A549 (cell line): Measurements from ENCODE around the gene KBTBD13. TPM values are rescaled to one million over a fixed set of nuclear protein-coding genes. Genes with fewer than 3 reads are reported as not detected.

Experiments
- ATAC-seq, 2 experiments: fragments of 200-7000 bp in 1 of 2; fragments of >200 bp in 1 of 2; cut with Nextera tagmentation in 1 of 2; cut with Tn5 transposase in 1 of 2; 3 replicates each; pipeline versions ENCODE4 v1.8.0 to v1.9.1; 2018 to 2020; ENCODE audit warnings: mild to moderate bottlenecking in 1 of 2, moderate library complexity in 1 of 2
- CTCF ChIA-PET: fragments of 300-600 bp; sonication (Branson Sonifier 250); formaldehyde crosslinking; extraction: SDS; loops from one replicate; lab custom pipeline; 2021; ENCODE audit warnings: antibody characterized with exemption, inconsistent platforms; lab: Yijun Ruan, JAX
- POLR2A ChIA-PET: fragments of 350-600 bp; formaldehyde crosslinking; extraction: SDS; loops from one replicate; lab custom pipeline; 2021; ENCODE audit warnings: antibody characterized with exemption, inconsistent platforms; lab: Yijun Ruan, JAX
- DNase-seq, 2 experiments: peaks; one replicate each; pipeline versions ENCODE4 v3.0.0 to v3.0.0-alpha.2; 2011 to 2016; ENCODE audit warnings: low read depth in 1 of 2, low spot score in 1 of 2
- FAIRE-seq: peaks from 2 replicates; lab custom pipeline; 2011; peaks lifted over from hg19 to GRCh38; lab: Jason Lieb, UNC
- H3K27ac ChIP-seq, 2 experiments: fragments of >200 bp; sonication (Bioruptor Twin); formaldehyde crosslinking; 3 replicates each; pipeline ENCODE4 v1.5.1; 2016 to 2017
- H3K4me1 ChIP-seq: fragments of >200 bp; sonication (Bioruptor Twin); formaldehyde crosslinking; 3 replicates; pipeline ENCODE4 v1.6.1; 2016
- H3K4me2 ChIP-seq: fragments of >200 bp; sonication (Bioruptor Twin); formaldehyde crosslinking; 3 replicates; pipeline ENCODE4 v1.6.1; 2016
- H3K4me3 ChIP-seq: fragments of >200 bp; sonication (Bioruptor Twin); formaldehyde crosslinking; 3 replicates; pipeline ENCODE4 v1.5.1; 2016
- H3K9me3 ChIP-seq: fragments of >200 bp; sonication (Bioruptor Twin); formaldehyde crosslinking; 3 replicates; pipeline ENCODE4 v1.6.1; 2016
- BCL3 ChIP-seq: fragments of >200 bp; sonication (Bioruptor Twin); formaldehyde crosslinking; IDR thresholded peaks from 3 replicates; pipeline ENCODE4 v1.6.1; 2016
- CBX8 ChIP-seq: fragments of 200-600 bp; sonication (generic); IDR thresholded peaks from 2 replicates; pipeline ENCODE4 v1.6.1; 2016
- ELK1 ChIP-seq: fragments of 150-350 bp; IDR thresholded peaks from 2 replicates; pipeline ENCODE4 v1.6.1; 2014; ENCODE audit warnings: low read depth, mild to moderate bottlenecking, low read length
- EP300 ChIP-seq, 2 experiments: fragments of >200 bp; sonication (Bioruptor Twin); formaldehyde crosslinking; IDR thresholded peaks; 2 replicates in 1 of 2; 3 replicates in 1 of 2; pipeline ENCODE4 v1.6.1; 2016 to 2017
- HDAC2 ChIP-seq: fragments of 200-600 bp; sonication (generic); IDR thresholded peaks from 2 replicates; pipeline ENCODE4 v1.6.1; 2016
- JUN ChIP-seq, 2 experiments: fragments of >200 bp; sonication (Bioruptor Twin); formaldehyde crosslinking; IDR thresholded peaks; 2 replicates in 1 of 2; 3 replicates in 1 of 2; pipeline ENCODE4 v1.6.1; 2016 to 2017
- JUNB ChIP-seq: fragments of >200 bp; sonication (Bioruptor Twin); formaldehyde crosslinking; IDR thresholded peaks from 2 replicates; pipeline ENCODE4 v1.6.1; 2016
- KDM5A ChIP-seq: fragments of 200-600 bp; sonication (generic); IDR thresholded peaks from 2 replicates; pipeline ENCODE4 v1.6.1; 2016; ENCODE audit warnings: antibody characterized with exemption, mild to moderate bottlenecking
- NFE2L2 ChIP-seq: fragments of 150-350 bp; conservative IDR thresholded peaks from 2 replicates; pipeline ENCODE4 v1.6.1; 2014; ENCODE audit warnings: low read length
- RAD21 ChIP-seq, 2 experiments: fragments of >200 bp in 1 of 2; sonication (Bioruptor Twin) in 1 of 2; formaldehyde crosslinking in 1 of 2; IDR thresholded peaks in 1 of 2; conservative IDR thresholded peaks in 1 of 2; 2 replicates in 1 of 2; 3 replicates in 1 of 2; pipeline ENCODE4 v1.6.1; 2012 to 2018; ENCODE audit warnings: inconsistent platforms in 1 of 2
- RARB ChIP-seq: fragments of 250-450 bp; sonication (Bioruptor Pico); IDR thresholded peaks from 2 replicates; pipeline ENCODE4 v1.8.0; 2021; ENCODE audit warnings: mild to moderate bottlenecking, moderate library complexity
- RCOR1 ChIP-seq: fragments of 150-350 bp; IDR thresholded peaks from 2 replicates; pipeline ENCODE4 v1.6.1; 2014; ENCODE audit warnings: antibody characterized with exemption, low read length, low read depth
- REST ChIP-seq: fragments of 200-600 bp; sonication (generic); IDR thresholded peaks from 2 replicates; pipeline ENCODE4 v1.6.1; 2016; ENCODE audit warnings: antibody characterized with exemption, mild to moderate bottlenecking, moderate library complexity
- RFX5 ChIP-seq: fragments of 450-650 bp; IDR thresholded peaks from 2 replicates; pipeline ENCODE4 v1.7.1; 2014; ENCODE audit warnings: antibody characterized with exemption, mild to moderate bottlenecking, moderate library complexity
- SMC3 ChIP-seq: fragments of >200 bp; sonication (Bioruptor Twin); formaldehyde crosslinking; IDR thresholded peaks from 3 replicates; pipeline ENCODE4 v1.6.1; 2018; ENCODE audit warnings: inconsistent platforms
- ZFP36 ChIP-seq: fragments of 450-650 bp; IDR thresholded peaks from 2 replicates; pipeline ENCODE4 v1.6.1; 2014; ENCODE audit warnings: borderline replicate concordance; ENCODE audit not compliant: partially characterized antibody
- WGBS: methylation state at CpG from one replicate; pipeline ENCODE4 v1.1.6; 2017; ENCODE audit errors: missing lambda C conversion rate; 5-methylcytosine and 5-hydroxymethylcytosine counted together
- polyA plus RNA-seq, 4 experiments: library from polyadenylated mRNA; depleted of rRNA in 3 of 4; stranded (reverse); fragments of >200 nt; fragmentation: RNase III in 1 of 4; extraction: RNeasy Plus Mini Kit Qiagen cat#74134 plus additional on column Dnase treatment in 1 of 4; gene quantifications; 2 replicates in 3 of 4; 3 replicates in 1 of 4; pipeline ENCODE4 v1.2.3, GENCODE V29; 2011 to 2017
- TF ChIP-seq, protein P1 (sequence below): fragments of >200 bp; sonication (Bioruptor Twin); formaldehyde crosslinking; IDR thresholded peaks from 2 replicates; pipeline ENCODE4 v1.6.1; 2016
- TF ChIP-seq, protein P2 (sequence below): fragments of 250-450 bp; sonication (Bioruptor Pico); IDR thresholded peaks from 2 replicates; pipeline ENCODE4 v1.5.0; 2021; ENCODE audit warnings: mild to moderate bottlenecking, moderate library complexity, borderline replicate concordance

Gene KBTBD13
- polyA plus RNA-seq, 2 of the 4 experiments (the other 2 are of a cell fraction) = not detected

DNA sequence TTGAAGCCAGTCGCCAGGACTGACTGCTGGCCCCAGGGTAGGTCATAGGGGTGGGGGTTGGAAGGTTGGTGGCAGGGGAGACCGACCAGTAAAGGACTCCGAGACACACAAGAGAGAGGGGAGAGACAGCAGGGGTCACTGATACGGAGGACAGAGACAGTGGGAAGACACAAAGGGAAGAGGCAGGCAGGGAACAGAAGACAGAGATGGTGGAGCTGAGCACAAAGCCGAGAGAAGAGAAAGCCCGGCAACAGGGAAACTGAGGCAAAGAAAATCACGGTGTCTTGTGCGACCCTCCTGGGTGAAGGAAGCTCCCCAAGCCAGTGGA, 9.3 kb upstream of the KBTBD13 start (continued):
- no peak for TF ChIP-seq RAD21 (conservative IDR thresholded peaks at IDR 0.05 in 1 of 2, IDR thresholded peaks at IDR 0.05 in 1 of 2)
- TF ChIP-seq, all 56 proteins: peak for 0

GRCh38 chr15:65067645-65068402, 8.7 kb upstream of the KBTBD13 start, which contains the start of gene RASL12:
RASL12 (minus strand) TSS chr15:65067991; CDS start chr15:65067835, 156 bp downstream.
- ATAC-seq (peak in 1 of 2 experiments; percentile 16; a peak in 2 of 6 replicates), DNase-seq (no peak), FAIRE-seq (no peak)
- peak within 1 kb of the TSS; percentile 38 for H3K4me3 ChIP-seq
- peaks cover 5% of the 10 kb centered on the region; the same call in 2 of the 3 replicates for H3K4me1 ChIP-seq
- no peaks in the 10 kb centered on the region for H3K9me3 ChIP-seq
- CTCF ChIA-PET = interaction anchor here (0.6 to 33.7 kb wide), 7 partner anchors 6 to 864 kb away, joined by 3 to 1280 read pairs (median 7); partner anchors contain the start of genes KBTBD13, RASL12 and SLC51B
- 47% methylated on average over 23 of the region's 66 CpGs for WGBS
- H3K4me2 ChIP-seq = peak within 1 kb of the TSS; percentile 82
- no peak for TF ChIP-seq EP300 (IDR thresholded peaks at IDR 0.05)
- peak; percentile 25 for TF ChIP-seq ZFP36
- POLR2A ChIA-PET = interaction anchor here (0.5 kb wide), 1 partner anchor 206 kb away, joined by 3 read pairs; no protein-coding TSS in a partner anchor
- H3K27ac ChIP-seq = peak within 1 kb of the TSS; percentile 47 to 71; a peak in 5 of 6 replicates

DNA sequence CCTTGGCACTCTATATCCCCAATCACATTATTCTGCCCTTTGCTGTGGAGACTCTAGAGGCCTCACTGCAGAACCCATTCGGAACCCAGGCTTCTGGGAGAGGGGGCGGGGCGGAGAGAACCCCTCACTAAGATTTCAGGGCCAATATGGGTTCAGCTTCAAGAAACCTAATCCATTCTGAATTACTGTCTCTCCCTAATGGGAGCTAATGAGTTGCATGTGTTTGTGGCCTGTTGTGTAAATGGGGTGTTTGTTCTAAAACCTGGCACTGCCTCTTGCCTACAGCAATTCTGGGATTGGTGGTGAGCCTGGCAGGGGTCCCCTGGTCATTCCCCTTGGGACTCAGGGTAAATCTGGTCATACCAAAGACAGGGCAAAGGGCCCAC, 8.2 kb upstream of the KBTBD13 start:
- no peak for TF ChIP-seq BCL3
- TF ChIP-seq, all 56 proteins: peak for 0

GRCh38 chr15:65069179-65069578, 7.4 kb upstream of the KBTBD13 start:
- WGBS = 56% methylated on average over 1 of the region's 1 CpG
- FAIRE-seq (no peak), ATAC-seq (no peak), DNase-seq (no peak)
- H3K27ac ChIP-seq = no peak overlapping the region
- no peak overlapping the region for H3K4me3 ChIP-seq
- POLR2A ChIA-PET = no interaction called here
- peaks cover 5% of the 10 kb centered on the region; the same call in 2 of the 3 replicates for H3K4me1 ChIP-seq
- no peaks in the 10 kb centered on the region for H3K9me3 ChIP-seq
- H3K4me2 ChIP-seq = no peak overlapping the region
- CTCF ChIA-PET = interaction anchor here (1.0 to 33.7 kb wide), 7 partner anchors 5 to 228 kb away, joined by 3 to 1280 read pairs (median 7); partner anchors contain the start of genes KBTBD13, RASL12, SLC51B and UBAP1L
- TF ChIP-seq REST (no peak), RFX5 (no peak), CBX8 (no peak), ZFP36 (no peak), ELK1 (no peak), HDAC2 (no peak), BCL3 (no peak), RARB (CRISPR knock-in tag) (no peak), SMC3 (no peak), RCOR1 (no peak), JUN (IDR thresholded peaks at IDR 0.05) (no peak), KDM5A (no peak), JUNB (no peak), NFE2L2 (no peak; the same call in 1 of the 2 replicates)
- TF ChIP-seq, protein P1, sequence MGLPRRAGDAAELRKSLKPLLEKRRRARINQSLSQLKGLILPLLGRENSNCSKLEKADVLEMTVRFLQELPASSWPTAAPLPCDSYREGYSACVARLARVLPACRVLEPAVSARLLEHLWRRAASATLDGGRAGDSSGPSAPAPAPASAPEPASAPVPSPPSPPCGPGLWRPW = no peak
- TF ChIP-seq, protein P2, sequence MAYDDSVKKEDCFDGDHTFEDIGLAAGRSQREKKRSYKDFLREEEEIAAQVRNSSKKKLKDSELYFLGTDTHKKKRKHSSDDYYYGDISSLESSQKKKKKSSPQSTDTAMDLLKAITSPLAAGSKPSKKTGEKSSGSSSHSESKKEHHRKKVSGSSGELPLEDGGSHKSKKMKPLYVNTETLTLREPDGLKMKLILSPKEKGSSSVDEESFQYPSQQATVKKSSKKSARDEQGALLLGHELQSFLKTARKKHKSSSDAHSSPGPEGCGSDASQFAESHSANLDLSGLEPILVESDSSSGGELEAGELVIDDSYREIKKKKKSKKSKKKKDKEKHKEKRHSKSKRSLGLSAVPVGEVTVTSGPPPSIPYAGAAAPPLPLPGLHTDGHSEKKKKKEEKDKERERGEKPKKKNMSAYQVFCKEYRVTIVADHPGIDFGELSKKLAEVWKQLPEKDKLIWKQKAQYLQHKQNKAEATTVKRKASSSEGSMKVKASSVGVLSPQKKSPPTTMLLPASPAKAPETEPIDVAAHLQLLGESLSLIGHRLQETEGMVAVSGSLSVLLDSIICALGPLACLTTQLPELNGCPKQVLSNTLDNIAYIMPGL (CRISPR knock-in tag) = no peak

More for the DNA sequence above, 8.2 kb upstream of the KBTBD13 start:
- Histone ChIP-seq H3K4me1 (peaks cover 5% of the 10 kb centered on the region; the same call in 2 of the 3 replicates), H3K4me2 (peak overlapping the region; percentile 82; the same call in 2 of the 3 replicates), H3K4me3 (no peak overlapping the region), H3K9me3 (no peaks in the 10 kb centered on the region), H3K27ac (no peak overlapping the region)
- WGBS = 79% methylated on average over 3 of the region's 3 CpGs
- CTCF ChIA-PET = interaction anchor here (1.2 to 33.7 kb wide), 6 partner anchors 5 to 340 kb away, joined by 3 to 1280 read pairs (median 22); partner anchors contain the start of genes KBTBD13, RASL12 and SLC51B
- POLR2A ChIA-PET = interaction anchor here (0.5 kb wide), 1 partner anchor 206 kb away, joined by 3 read pairs; no protein-coding TSS in a partner anchor
- DNase-seq = no peak
- no peak for FAIRE-seq
- no peak for ATAC-seq
